ENCODE data around the gene AUTS2. TPM values are rescaled to one million over a fixed set of nuclear protein-coding genes. Genes with fewer than 3 reads are reported as not detected.
"Not testable (repeated sequence)": the region's sequence is repeated elsewhere in the genome, so short reads cannot be mapped to it uniquely, and the experiment has no call there.

The AUTS2 gene
- total and polyA plus RNA-seq, 4 experiments from 2014 or later, result 3.4 to 35.2 (median 25.5) TPM

- H3K4me1 Mint-ChIP-seq; H3K9me3 Mint-ChIP-seq; H3K4me3 Mint-ChIP-seq; H3K27me3 Mint-ChIP-seq; H3K27ac ChIP-seq (ENCODE audit: low read depth, low read length); H3K27me3 ChIP-seq (ENCODE audit: insufficient read depth, low read length); intact Hi-C loops (cut with micrococcal nuclease); H3K36me3 ChIP-seq (ENCODE audit: insufficient read depth, low read length); H3K9me3 ChIP-seq (ENCODE audit: control insufficient read depth in 1 of 2, low read length in 2 of 2); H3K36me3 Mint-ChIP-seq; CTCF ChIA-PET (ENCODE audit: partially characterized antibody); DNase-seq; POLR2A ChIA-PET (ENCODE audit: partially characterized antibody); H3K4me1 ChIP-seq (ENCODE audit: insufficient read depth, low read length); H3K4me3 ChIP-seq (ENCODE audit: low read length in 2 of 2); H3K27ac Mint-ChIP-seq: not testable (repeated sequence)
These were observed 677.3 kb downstream of the AUTS2 start for GRCh38 chr7:70275570-70275969.

DNA sequence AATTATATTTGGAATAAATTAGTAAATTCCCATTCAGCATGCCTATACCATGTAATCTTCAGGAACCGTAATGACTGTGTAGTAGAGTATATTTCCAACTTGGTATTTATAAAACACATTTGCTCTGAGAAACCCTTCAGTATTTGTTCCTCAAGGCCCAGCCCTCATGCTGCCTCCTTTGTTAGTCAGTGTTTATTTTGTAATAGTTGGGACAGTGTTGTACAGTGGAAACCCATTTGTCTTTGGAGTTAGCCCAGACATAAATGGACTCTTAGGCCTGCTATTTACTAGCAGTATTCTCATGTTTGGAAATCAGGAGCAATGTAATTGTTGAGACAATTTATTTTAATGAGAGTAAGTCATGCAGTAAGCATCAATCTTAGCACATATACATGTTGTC lies 686.9 kb downstream of the AUTS2 start:
- Mint-ChIP-seq H3K4me3 (no peak overlapping the region), H3K27ac (no peak overlapping the region), H3K27me3 (no peaks in the 10 kb centered on the region), H3K9me3 (peaks cover 0 to 4% (median 0%) of the 10 kb centered on the region in 8 donors), H3K36me3 (no peaks in the 10 kb centered on the region), H3K4me1 (peaks cover 0 to 8% (median 5%) of the 10 kb centered on the region in 4 donors)
- DNase-seq, result no peak
- Histone ChIP-seq H3K9me3 (ENCODE audit: control insufficient read depth in 1 of 2, low read length in 2 of 2) (no peaks in the 10 kb centered on the region), H3K27me3 (ENCODE audit: insufficient read depth, low read length) (no peaks in the 10 kb centered on the region), H3K27ac (ENCODE audit: low read depth, low read length) (no peak overlapping the region), H3K4me3 (ENCODE audit: low read length in 2 of 2) (no peak overlapping the region), H3K36me3 (ENCODE audit: insufficient read depth, low read length) (no peaks in the 10 kb centered on the region), H3K4me1 (ENCODE audit: insufficient read depth, low read length) (no peaks in the 10 kb centered on the region)
- CTCF ChIA-PET (ENCODE audit: partially characterized antibody), result no interaction called here
- POLR2A ChIA-PET (ENCODE audit: partially characterized antibody), result no interaction called here
- intact Hi-C loops (cut with micrococcal nuclease), result loop anchor here (10.0 kb wide), 1 partner anchor 60 kb away; no protein-coding TSS in a partner anchor

GRCh38 chr7:70285854-70286253 lies 687.6 kb downstream of the AUTS2 start:
- no peaks in the 10 kb centered on the region for H3K9me3 ChIP-seq (ENCODE audit: control insufficient read depth in 1 of 2, low read length in 2 of 2)
- CTCF ChIA-PET (ENCODE audit: partially characterized antibody), result no interaction called here
- H3K4me3 ChIP-seq (ENCODE audit: low read length in 2 of 2), result no peak overlapping the region
- no peaks in the 10 kb centered on the region for H3K4me1 ChIP-seq (ENCODE audit: insufficient read depth, low read length)
- H3K36me3 ChIP-seq (ENCODE audit: insufficient read depth, low read length), result no peaks in the 10 kb centered on the region
- H3K4me3 Mint-ChIP-seq, result no peak overlapping the region
- intact Hi-C loops (cut with micrococcal nuclease), result loop anchor here (10.0 kb wide), 1 partner anchor 61 kb away; no protein-coding TSS in a partner anchor
- peaks cover 0 to 8% (median 5%) of the 10 kb centered on the region in 4 donors for H3K4me1 Mint-ChIP-seq
- H3K27me3 Mint-ChIP-seq, result no peaks in the 10 kb centered on the region
- no peak for DNase-seq
- no peaks in the 10 kb centered on the region for H3K27me3 ChIP-seq (ENCODE audit: insufficient read depth, low read length)
- no peak overlapping the region for H3K27ac ChIP-seq (ENCODE audit: low read depth, low read length)
- POLR2A ChIA-PET (ENCODE audit: partially characterized antibody), result no interaction called here
- peaks cover 0 to 4% (median 0%) of the 10 kb centered on the region in 8 donors for H3K9me3 Mint-ChIP-seq
- H3K36me3 Mint-ChIP-seq, result no peaks in the 10 kb centered on the region
- H3K27ac Mint-ChIP-seq, result no peak overlapping the region

DNA sequence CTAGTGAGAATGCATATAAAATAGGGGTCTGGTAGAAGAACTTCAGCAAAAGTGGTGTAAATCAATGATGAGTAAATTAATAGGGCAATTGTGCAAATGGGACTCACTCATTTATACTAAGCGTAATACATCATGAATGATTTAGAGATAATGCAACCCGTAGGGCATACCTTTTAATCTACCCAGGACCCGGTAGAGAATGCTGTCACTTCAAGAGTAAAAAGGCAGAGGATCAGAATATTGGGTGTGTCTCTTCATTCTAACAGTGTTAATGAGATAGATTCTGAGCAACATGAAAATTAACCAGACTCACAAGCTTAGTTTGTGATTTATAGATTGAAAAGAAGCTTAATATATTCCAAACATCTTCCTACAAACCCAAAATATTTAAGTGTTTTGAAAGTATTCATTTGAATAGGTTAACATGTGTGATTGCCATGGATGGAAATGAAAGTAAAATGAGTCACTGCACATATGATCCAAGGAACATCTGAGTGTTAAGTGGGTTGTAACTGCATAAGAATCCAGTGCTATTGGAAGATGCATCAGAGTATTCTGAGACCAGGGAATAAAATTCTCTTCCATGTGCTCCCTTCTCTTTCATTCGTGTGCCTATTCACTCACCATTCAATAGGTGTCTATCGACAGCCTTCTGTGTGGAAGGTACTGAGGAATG lies 690.6 kb downstream of the AUTS2 start:
- Histone ChIP-seq H3K9me3 (ENCODE audit: control insufficient read depth in 1 of 2, low read length in 2 of 2) (no peaks in the 10 kb centered on the region), H3K4me1 (ENCODE audit: insufficient read depth, low read length) (no peaks in the 10 kb centered on the region), H3K27ac (ENCODE audit: low read depth, low read length) (no peak overlapping the region), H3K4me3 (ENCODE audit: low read length in 2 of 2) (no peak overlapping the region), H3K27me3 (ENCODE audit: insufficient read depth, low read length) (no peaks in the 10 kb centered on the region), H3K36me3 (ENCODE audit: insufficient read depth, low read length) (no peaks in the 10 kb centered on the region)
- Mint-ChIP-seq H3K36me3 (no peaks in the 10 kb centered on the region), H3K4me1 (peaks cover 0 to 4% (median 3%) of the 10 kb centered on the region in 4 donors), H3K9me3 (peaks cover 0 to 4% (median 0%) of the 10 kb centered on the region in 8 donors), H3K27ac (no peak overlapping the region), H3K4me3 (no peak overlapping the region), H3K27me3 (no peaks in the 10 kb centered on the region)
- ChIA-PET CTCF (ENCODE audit: partially characterized antibody) (interaction anchor here (1.0 kb wide), 1 partner anchor 9 kb away, joined by 3 read pairs; no protein-coding TSS in a partner anchor), POLR2A (ENCODE audit: partially characterized antibody) (no interaction called here)
- intact Hi-C loops (cut with micrococcal nuclease), result loop anchor here (10.0 kb wide), 1 partner anchor 64 kb away; no protein-coding TSS in a partner anchor
- no peak for DNase-seq

- ChIA-PET POLR2A (ENCODE audit: partially characterized antibody) (no interaction called here), CTCF (ENCODE audit: partially characterized antibody) (no interaction called here)
- H3K4me1 ChIP-seq (ENCODE audit: insufficient read depth, low read length), result no peaks in the 10 kb centered on the region
- intact Hi-C loops (cut with micrococcal nuclease), result no loop called here
- DNase-seq, result no peak
- H3K4me3 Mint-ChIP-seq, result no peak overlapping the region
- peaks cover 0 to 5% (median 0%) of the 10 kb centered on the region in 8 donors for H3K9me3 Mint-ChIP-seq
- peaks cover 0 to 8% (median 1%) of the 10 kb centered on the region in 4 donors for H3K4me1 Mint-ChIP-seq
- H3K27me3 ChIP-seq (ENCODE audit: insufficient read depth, low read length), result no peaks in the 10 kb centered on the region
- H3K4me3 ChIP-seq (ENCODE audit: low read length in 2 of 2), result no peak overlapping the region
- H3K36me3 ChIP-seq (ENCODE audit: insufficient read depth, low read length), result no peaks in the 10 kb centered on the region
- no peaks in the 10 kb centered on the region for H3K9me3 ChIP-seq (ENCODE audit: control insufficient read depth in 1 of 2, low read length in 2 of 2)
- H3K27ac Mint-ChIP-seq, result no peak overlapping the region
- no peaks in the 10 kb centered on the region for H3K27me3 Mint-ChIP-seq
- H3K27ac ChIP-seq (ENCODE audit: low read depth, low read length), result no peak overlapping the region
- H3K36me3 Mint-ChIP-seq, result no peaks in the 10 kb centered on the region
These were observed 694.4 kb downstream of the AUTS2 start for GRCh38 chr7:70292716-70293115.

- H3K27me3 Mint-ChIP-seq, result no peaks in the 10 kb centered on the region
- no peak overlapping the region for H3K4me3 Mint-ChIP-seq
- no peak overlapping the region for H3K27ac Mint-ChIP-seq
- DNase-seq, result no peak
- ChIA-PET CTCF (ENCODE audit: partially characterized antibody) (no interaction called here), POLR2A (ENCODE audit: partially characterized antibody) (no interaction called here)
- intact Hi-C loops (cut with micrococcal nuclease), result no loop called here
- H3K27ac ChIP-seq (ENCODE audit: low read depth, low read length), result no peak overlapping the region
- H3K36me3 Mint-ChIP-seq, result no peaks in the 10 kb centered on the region
- H3K36me3 ChIP-seq (ENCODE audit: insufficient read depth, low read length), result no peaks in the 10 kb centered on the region
- no peak overlapping the region for H3K4me3 ChIP-seq (ENCODE audit: low read length in 2 of 2)
- H3K4me1 Mint-ChIP-seq, result peaks cover 0 to 8% (median 0%) of the 10 kb centered on the region in 4 donors
- no peaks in the 10 kb centered on the region for H3K4me1 ChIP-seq (ENCODE audit: insufficient read depth, low read length)
- peaks cover 0 to 5% (median 0%) of the 10 kb centered on the region in 8 donors for H3K9me3 Mint-ChIP-seq
- H3K9me3 ChIP-seq (ENCODE audit: control insufficient read depth in 1 of 2, low read length in 2 of 2), result no peaks in the 10 kb centered on the region
- no peaks in the 10 kb centered on the region for H3K27me3 ChIP-seq (ENCODE audit: insufficient read depth, low read length)
These were observed 696.1 kb downstream of the AUTS2 start for GRCh38 chr7:70294211-70294911.

- Mint-ChIP-seq H3K4me1 (peaks cover 8 to 39% (median 15%) of the 10 kb centered on the region in 4 donors), H3K27ac (peak overlapping the region in 1 of 7 donors; percentile 24), H3K27me3 (no peaks in the 10 kb centered on the region), H3K36me3 (no peaks in the 10 kb centered on the region), H3K9me3 (peaks cover 0 to 3% (median 0%) of the 10 kb centered on the region in 8 donors), H3K4me3 (no peak overlapping the region)
- ChIA-PET POLR2A (ENCODE audit: partially characterized antibody) (no interaction called here), CTCF (ENCODE audit: partially characterized antibody) (no interaction called here)
- no peaks in the 10 kb centered on the region for H3K27me3 ChIP-seq (ENCODE audit: insufficient read depth, low read length)
- DNase-seq, result no peak
- H3K27ac ChIP-seq (ENCODE audit: low read depth, low read length), result no peak overlapping the region
- intact Hi-C loops (cut with micrococcal nuclease), result no loop called here
- no peaks in the 10 kb centered on the region for H3K4me1 ChIP-seq (ENCODE audit: insufficient read depth, low read length)
- H3K36me3 ChIP-seq (ENCODE audit: insufficient read depth, low read length), result no peaks in the 10 kb centered on the region
- H3K4me3 ChIP-seq (ENCODE audit: low read length in 2 of 2), result no peak overlapping the region
- no peaks in the 10 kb centered on the region for H3K9me3 ChIP-seq (ENCODE audit: control insufficient read depth in 1 of 2, low read length in 2 of 2)
These were observed 700.7 kb downstream of the AUTS2 start for GRCh38 chr7:70298780-70299471.

All from CD4-positive, alpha-beta memory T cell (primary cell).